Measurements from ENCODE around the gene ACVR2A. TPM values are rescaled to one million over a fixed set of nuclear protein-coding genes. Genes with fewer than 3 reads are reported as not detected.
A peak's percentile ranks its signal among the peaks of the same experiment; 100 is the strongest.

Gene ACVR2A
- total RNA-seq, 1 experiment from 2014 or later: 15.7 TPM

DNA sequence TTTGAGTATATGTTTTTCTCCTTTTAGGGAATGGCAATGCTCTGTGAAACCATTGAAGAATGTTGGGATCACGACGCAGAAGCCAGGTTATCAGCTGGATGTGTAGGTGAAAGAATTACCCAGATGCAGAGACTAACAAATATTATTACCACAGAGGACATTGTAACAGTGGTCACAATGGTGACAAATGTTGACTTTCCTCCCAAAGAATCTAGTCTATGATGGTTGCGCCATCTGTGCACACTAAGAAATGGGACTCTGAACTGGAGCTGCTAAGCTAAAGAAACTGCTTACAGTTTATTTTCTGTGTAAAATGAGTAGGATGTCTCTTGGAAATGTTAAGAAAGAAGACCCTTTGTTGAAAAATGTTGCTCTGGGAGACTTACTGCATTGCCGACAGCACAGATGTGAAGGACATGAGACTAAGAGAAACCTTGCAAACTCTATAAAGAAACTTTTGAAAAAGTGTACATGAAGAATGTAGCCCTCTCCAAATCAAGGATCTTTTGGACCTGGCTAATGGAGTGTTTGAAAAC lies 82.3 kb downstream of the ACVR2A start:
- DNase-seq: peak; percentile 80 to 83
- Mint-ChIP-seq H3K4me3 (ENCODE audit: unreplicated experiment) (peak overlapping the region; percentile 42), H3K36me3 (ENCODE audit: insufficient read depth, unreplicated experiment) (peaks cover 32% of the 10 kb centered on the region), H3K27ac (ENCODE audit: unreplicated experiment) (peak overlapping the region; percentile 82), H3K9me3 (ENCODE audit: unreplicated experiment) (no peaks in the 10 kb centered on the region), H3K27me3 (ENCODE audit: insufficient read depth, unreplicated experiment) (no peaks in the 10 kb centered on the region), H3K4me1 (ENCODE audit: low read depth, unreplicated experiment) (peaks cover 16% of the 10 kb centered on the region)
- H3K36me3 ChIP-seq (ENCODE audit: control insufficient read depth, insufficient read depth, low read length): no peaks in the 10 kb centered on the region
- peaks cover 37% of the 10 kb centered on the region for H3K4me1 ChIP-seq
- ChIA-PET POLR2A (interaction anchor here (0.6 to 1.2 kb wide), 3 partner anchors 83 to 719 kb away, joined by 3 to 6 read pairs (median 5); partner anchors contain the start of genes ACVR2A and ORC4), CTCF (interaction anchor here (0.7 to 1.2 kb wide), 2 partner anchors 16 to 582 kb away, joined by 3 to 5 read pairs; no protein-coding TSS in a partner anchor)
- H3K9me3 ChIP-seq: no peaks in the 10 kb centered on the region
- intact Hi-C loops (cut with micrococcal nuclease; ENCODE audit: unreplicated experiment): loop anchor here (1.0 to 10.0 kb wide), 5 partner anchors 95 to 718 kb away; partner anchors contain the start of genes EPC2, MBD5 and ORC4
- no peak overlapping the region for H3K4me3 ChIP-seq (ENCODE audit: low read depth, low read length)
- H3K27me3 ChIP-seq (replicated peaks; ENCODE audit: control insufficient read depth, insufficient read depth, low read length): no peaks in the 10 kb centered on the region
- TF ChIP-seq, protein P1, sequence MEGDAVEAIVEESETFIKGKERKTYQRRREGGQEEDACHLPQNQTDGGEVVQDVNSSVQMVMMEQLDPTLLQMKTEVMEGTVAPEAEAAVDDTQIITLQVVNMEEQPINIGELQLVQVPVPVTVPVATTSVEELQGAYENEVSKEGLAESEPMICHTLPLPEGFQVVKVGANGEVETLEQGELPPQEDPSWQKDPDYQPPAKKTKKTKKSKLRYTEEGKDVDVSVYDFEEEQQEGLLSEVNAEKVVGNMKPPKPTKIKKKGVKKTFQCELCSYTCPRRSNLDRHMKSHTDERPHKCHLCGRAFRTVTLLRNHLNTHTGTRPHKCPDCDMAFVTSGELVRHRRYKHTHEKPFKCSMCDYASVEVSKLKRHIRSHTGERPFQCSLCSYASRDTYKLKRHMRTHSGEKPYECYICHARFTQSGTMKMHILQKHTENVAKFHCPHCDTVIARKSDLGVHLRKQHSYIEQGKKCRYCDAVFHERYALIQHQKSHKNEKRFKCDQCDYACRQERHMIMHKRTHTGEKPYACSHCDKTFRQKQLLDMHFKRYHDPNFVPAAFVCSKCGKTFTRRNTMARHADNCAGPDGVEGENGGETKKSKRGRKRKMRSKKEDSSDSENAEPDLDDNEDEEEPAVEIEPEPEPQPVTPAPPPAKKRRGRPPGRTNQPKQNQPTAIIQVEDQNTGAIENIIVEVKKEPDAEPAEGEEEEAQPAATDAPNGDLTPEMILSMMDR (IDR thresholded peaks at IDR 0.05; ENCODE audit: insufficient read depth in 1 of 2, low read depth in 1 of 2, low read length in 1 of 2, severe bottlenecking in 1 of 2, unreplicated experiment in 1 of 2): no peak
- no TSS peak for BruUV-seq (replicated peaks)

DNA sequence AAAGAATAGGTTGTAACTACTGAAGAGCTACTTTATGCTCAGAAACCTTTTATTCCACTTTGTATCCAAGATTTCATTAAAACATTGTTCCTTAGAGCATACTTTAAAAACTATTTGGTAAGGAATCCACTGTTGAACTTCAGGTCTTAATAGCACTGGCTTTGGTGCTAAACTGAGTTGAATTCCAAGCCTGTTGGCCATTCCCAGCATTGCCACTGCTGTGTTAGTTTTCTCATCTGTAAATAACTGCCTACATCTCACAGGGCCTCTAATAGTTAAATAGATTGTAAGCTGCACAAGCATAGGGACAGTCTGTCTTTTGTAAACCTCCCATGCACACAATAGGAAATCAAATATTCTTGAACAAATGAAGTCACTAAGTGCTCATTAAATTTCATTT lies 89.1 kb downstream of the ACVR2A start:
- Mint-ChIP-seq H3K9me3 (ENCODE audit: unreplicated experiment) (no peaks in the 10 kb centered on the region), H3K27ac (ENCODE audit: unreplicated experiment) (no peak overlapping the region), H3K4me1 (ENCODE audit: low read depth, unreplicated experiment) (peaks cover 6% of the 10 kb centered on the region), H3K36me3 (ENCODE audit: insufficient read depth, unreplicated experiment) (peaks cover 35% of the 10 kb centered on the region), H3K4me3 (ENCODE audit: unreplicated experiment) (no peak overlapping the region), H3K27me3 (ENCODE audit: insufficient read depth, unreplicated experiment) (no peaks in the 10 kb centered on the region)
- POLR2A ChIA-PET: no interaction called here
- intact Hi-C loops (cut with micrococcal nuclease; ENCODE audit: unreplicated experiment): no loop called here
- BruUV-seq (replicated peaks): no TSS peak
- no peak overlapping the region for H3K4me3 ChIP-seq (ENCODE audit: low read depth, low read length)
- DNase-seq: no peak
- CTCF ChIA-PET: no interaction called here
- peaks cover 1% of the 10 kb centered on the region; the same call in 1 of the 2 replicates for H3K36me3 ChIP-seq (ENCODE audit: control insufficient read depth, insufficient read depth, low read length)
- H3K4me1 ChIP-seq: peaks cover 6% of the 10 kb centered on the region; the same call in 1 of the 2 replicates
- TF ChIP-seq, protein P1 (IDR thresholded peaks at IDR 0.05; ENCODE audit: insufficient read depth in 1 of 2, low read depth in 1 of 2, low read length in 1 of 2, severe bottlenecking in 1 of 2, unreplicated experiment in 1 of 2): no peak
- H3K27me3 ChIP-seq (replicated peaks; ENCODE audit: control insufficient read depth, insufficient read depth, low read length): no peaks in the 10 kb centered on the region
- H3K9me3 ChIP-seq: no peaks in the 10 kb centered on the region

- Histone ChIP-seq H3K4me3 (ENCODE audit: low read depth, low read length) (no peak overlapping the region), H3K4me1 (no peaks in the 10 kb centered on the region), H3K27me3 (replicated peaks; ENCODE audit: control insufficient read depth, insufficient read depth, low read length) (no peaks in the 10 kb centered on the region), H3K36me3 (ENCODE audit: control insufficient read depth, insufficient read depth, low read length) (peaks cover 1% of the 10 kb centered on the region; the same call in 1 of the 2 replicates), H3K9me3 (no peaks in the 10 kb centered on the region)
- no peak for DNase-seq
- BruUV-seq (replicated peaks): no TSS peak
- no peaks in the 10 kb centered on the region for H3K27me3 Mint-ChIP-seq (ENCODE audit: insufficient read depth, unreplicated experiment)
- ChIA-PET CTCF (no interaction called here), POLR2A (no interaction called here)
- H3K9me3 Mint-ChIP-seq (ENCODE audit: unreplicated experiment): no peaks in the 10 kb centered on the region
- peaks cover 29% of the 10 kb centered on the region for H3K36me3 Mint-ChIP-seq (ENCODE audit: insufficient read depth, unreplicated experiment)
- TF ChIP-seq, protein P1 (IDR thresholded peaks at IDR 0.05; ENCODE audit: insufficient read depth in 1 of 2, low read depth in 1 of 2, low read length in 1 of 2, severe bottlenecking in 1 of 2, unreplicated experiment in 1 of 2): no peak
- no peak overlapping the region for H3K27ac Mint-ChIP-seq (ENCODE audit: unreplicated experiment)
- intact Hi-C loops (cut with micrococcal nuclease; ENCODE audit: unreplicated experiment): no loop called here
- no peaks in the 10 kb centered on the region for H3K4me1 Mint-ChIP-seq (ENCODE audit: low read depth, unreplicated experiment)
- no peak overlapping the region for H3K4me3 Mint-ChIP-seq (ENCODE audit: unreplicated experiment)
Observed at GRCh38 chr2:147934881-147935620, 90.2 kb downstream of the ACVR2A start.
